GM12892 (cell line): Measurements from ENCODE around the gene ADGRB3.

Source experiments
- POLR2A ChIP-seq: IDR thresholded peaks from 2 replicates; pipeline ENCODE4 v1.6.1; 2011; ENCODE audit warnings: low read depth, low read length, control low read depth
- POLR2AphosphoS5 ChIP-seq: IDR thresholded peaks from 2 replicates; pipeline ENCODE4 v1.6.1; 2011; ENCODE audit warnings: low read depth, low read length, control low read depth
- TAF1 ChIP-seq: IDR thresholded peaks from 2 replicates; pipeline ENCODE4 v1.6.1; 2011; ENCODE audit warnings: low read depth, mild to moderate bottlenecking, control low read depth, low read length, borderline replicate concordance

DNA sequence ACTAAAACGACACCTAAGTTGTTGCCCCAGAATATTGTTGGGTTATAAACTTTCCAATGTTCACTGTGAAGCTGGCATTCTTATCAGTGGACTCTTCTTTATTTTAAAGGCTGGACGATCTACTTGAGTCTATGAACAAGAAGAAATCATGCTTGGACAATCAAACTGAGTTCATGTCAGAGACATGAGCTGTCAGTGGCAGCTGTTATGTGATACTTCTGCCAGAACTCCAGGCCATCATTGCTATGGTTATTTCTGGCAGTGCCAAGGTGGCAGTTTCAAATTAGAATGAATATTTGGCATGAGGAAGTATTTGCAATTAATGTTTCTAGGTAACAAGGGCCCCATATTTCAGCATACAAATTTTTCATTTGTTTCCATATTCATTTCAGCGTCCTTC, 744.4 kb downstream of the ADGRB3 start:
- no peak for TF ChIP-seq POLR2A
- no peak for TF ChIP-seq POLR2AphosphoS5
- no peak for TF ChIP-seq TAF1
